Heart right ventricle (tissue), 16 donors: ENCODE measurements around the gene P4HA3. TPM values are rescaled to one million over a fixed set of nuclear protein-coding genes. Genes with fewer than 3 reads are reported as not detected.

Experiments
- ATAC-seq, 8 donors: fragments of 200-7000 bp; cut with Tn5 transposase; one replicate each; pipeline ENCODE4 v1.9.1; 2020; ENCODE audit warnings: mild to moderate bottlenecking in 8 of 8, moderate library complexity in 8 of 8, moderate number of reproducible peaks in 1 of 8
- DNase-seq, 2 donors: peaks; one replicate each; pipeline ENCODE4 v3.0.0-alpha.2; 2020
- H3K27ac ChIP-seq, 10 donors: fragments of 200-600 bp; sonication (generic) in 2 of 10; one replicate each; pipeline versions ENCODE4 v1.5.0 to v1.8.0; 2020 to 2022; ENCODE audit warnings: mild to moderate bottlenecking in 3 of 10
- H3K27me3 ChIP-seq, 7 donors: fragments of 200-600 bp; one replicate each; pipeline ENCODE4 v1.8.0; 2021 to 2022; ENCODE audit warnings: mild to moderate bottlenecking in 2 of 7
- H3K36me3 ChIP-seq, 9 donors: fragments of 200-600 bp; sonication (generic) in 1 of 9; one replicate each; pipeline versions ENCODE4 v1.5.0 to v1.8.0; 2020 to 2022; ENCODE audit warnings: mild to moderate bottlenecking in 2 of 9
- H3K4me1 ChIP-seq, 9 donors: fragments of 200-600 bp; sonication (generic) in 1 of 9; one replicate each; pipeline versions ENCODE4 v1.5.0 to v1.8.0; 2020 to 2022; ENCODE audit warnings: mild to moderate bottlenecking in 4 of 9
- H3K4me3 ChIP-seq, 10 donors: fragments of 200-600 bp; sonication (generic) in 2 of 10; one replicate each; pipeline versions ENCODE4 v1.5.0 to v1.8.0; 2020 to 2022; ENCODE audit warnings: mild to moderate bottlenecking in 7 of 10, moderate library complexity in 2 of 10
- H3K9me3 ChIP-seq, 11 donors: fragments of 200-600 bp in 10 of 11; sonication (generic) in 2 of 11; one replicate each; pipeline versions ENCODE4 v1.5.0 to v1.8.0; 2013 to 2022; ENCODE audit warnings: mild to moderate bottlenecking in 2 of 11, control low read depth in 1 of 11, moderate library complexity in 1 of 11
- WGBS, 2 donors: extraction: QIAGEN DNeasy Blood & Tissue Kit; methylation state at CpG; one replicate each; pipeline ENCODE4 v1.1.7; 2013; ENCODE audit warnings: inconsistent platforms in 1 of 2; 5-methylcytosine and 5-hydroxymethylcytosine counted together
- intact Hi-C, 10 donors: fragments of 100-400 bp; cut with DNase I; formaldehyde crosslinking; loops; one replicate each; pipeline versions ENCODE4 v1.11.1 to v1.14.2; 2022
- polyA plus RNA-seq, 2 donors: library from polyadenylated mRNA; stranded (reverse); fragments of 200-250 nt; gene quantifications; one replicate each; pipeline ENCODE4 v1.2.3, GENCODE V29; 2013
- total RNA-seq, 10 donors: library from RNA; stranded (reverse); fragmentation: NEBNext Ultra II Directional in 3 of 10; extraction: Animal tissue kit (Norgen Biotek cat#: 25700) in 3 of 10; gene quantifications; one replicate each; pipeline versions ENCODE4 v1.2.1 to v1.2.4, GENCODE V29; 2021 to 2023
- TF ChIP-seq, protein P1 (sequence below), 9 donors: fragments of 200-600 bp; sonication (generic) in 2 of 9; IDR thresholded peaks; one replicate each; pipeline versions ENCODE4 v1.5.0 to v1.8.0; 2021 to 2022; ENCODE audit warnings: antibody characterized with exemption in 9 of 9, mild to moderate bottlenecking in 5 of 9, moderate library complexity in 1 of 9
- donor health status: Arrhythmogenic right ventricular cardiomyopathy.
- donor health status: ischemic (EF 13 %, LVEDD 7.1; RV severe dilation, severe dysfunction).
- donor health status: healthy with polysubstance abuse.
- donor health status: DM: no; HTN: yes; CAD: no.
- donor health status: DM: no; HTN: no; CAD: no.
- donor health status: ischemic (EF 25% LVEDD 6.9; RV normal size, moderate dysfunction).
- donor health status: ischemic (EF 25% LVEDD 5.7; RV mildly dilated, moderate dysfunction).
- donor health status: healthy.
- donor health status: DM: yes; HTN: yes; CAD: no.
- donor health status: Ischemic cardiomyopathy.
- donor health status: ischemic (EF 35%, LVEDD 5.7; RV mildly dilated, moderate dysfunction).
- donor health status: nonischemic (EF 11% LVEDD 7.7; RV severe dilation, severe dysfunction).
- donor health status: DM: yes; HTN: yes; CAD: no.
- donor health status: PGD.
- donor health status: ischemic (EF 29% LVEDD 5.4; RV normal size, mild dysfunction).
- donor health status: nonischemic (EF 23%, LVEDD 6.1; RV moderate dilation, normal function).

P4HA3 gene
- total and polyA plus RNA-seq, 12 donors = 0.13 to 0.76 (median 0.30) TPM; not detected in 6

DNA sequence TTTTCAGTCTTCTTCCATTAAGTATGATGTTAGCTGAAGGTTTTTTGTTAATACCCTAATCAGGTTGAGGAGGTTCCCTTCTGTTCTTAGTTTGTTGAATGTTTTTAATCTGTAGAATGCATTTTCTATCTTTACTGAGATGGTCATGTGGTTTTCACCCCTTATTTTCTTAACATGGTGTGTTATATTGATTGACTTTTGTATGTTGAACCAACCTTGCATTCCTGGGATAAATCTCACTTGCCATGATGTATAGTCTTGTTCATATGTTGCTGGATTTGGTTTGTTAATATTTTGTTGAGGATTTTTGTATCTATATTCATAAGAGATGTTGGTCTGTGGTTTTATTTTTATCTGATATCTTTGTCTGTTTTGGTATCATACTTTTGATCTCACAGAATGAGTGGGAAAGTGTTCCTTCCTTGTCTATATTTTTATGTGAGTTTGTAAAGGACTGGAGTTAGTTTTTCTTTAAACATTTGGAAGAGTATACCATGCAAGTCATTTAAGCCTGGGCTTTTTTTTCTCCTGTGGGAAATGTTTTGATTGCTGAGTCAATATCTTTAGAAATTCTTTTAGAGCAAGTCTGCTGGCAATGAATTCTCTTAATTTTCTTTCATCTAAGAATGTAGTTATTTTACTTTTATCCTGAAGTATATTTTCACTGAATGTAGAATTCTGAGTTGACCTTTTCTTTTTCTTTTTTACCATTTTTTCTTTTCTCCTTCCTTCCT lies 5.5 kb upstream of the P4HA3 start:
- H3K27me3 ChIP-seq = no peaks in the 10 kb centered on the region
- H3K4me1 ChIP-seq = peaks cover 0 to 24% (median 9%) of the 10 kb centered on the region in 9 donors
- H3K9me3 ChIP-seq = peaks cover 0 to 29% (median 16%) of the 10 kb centered on the region in 11 donors
- intact Hi-C loops = no loop called here
- no peak for ATAC-seq
- TF ChIP-seq, protein P1, sequence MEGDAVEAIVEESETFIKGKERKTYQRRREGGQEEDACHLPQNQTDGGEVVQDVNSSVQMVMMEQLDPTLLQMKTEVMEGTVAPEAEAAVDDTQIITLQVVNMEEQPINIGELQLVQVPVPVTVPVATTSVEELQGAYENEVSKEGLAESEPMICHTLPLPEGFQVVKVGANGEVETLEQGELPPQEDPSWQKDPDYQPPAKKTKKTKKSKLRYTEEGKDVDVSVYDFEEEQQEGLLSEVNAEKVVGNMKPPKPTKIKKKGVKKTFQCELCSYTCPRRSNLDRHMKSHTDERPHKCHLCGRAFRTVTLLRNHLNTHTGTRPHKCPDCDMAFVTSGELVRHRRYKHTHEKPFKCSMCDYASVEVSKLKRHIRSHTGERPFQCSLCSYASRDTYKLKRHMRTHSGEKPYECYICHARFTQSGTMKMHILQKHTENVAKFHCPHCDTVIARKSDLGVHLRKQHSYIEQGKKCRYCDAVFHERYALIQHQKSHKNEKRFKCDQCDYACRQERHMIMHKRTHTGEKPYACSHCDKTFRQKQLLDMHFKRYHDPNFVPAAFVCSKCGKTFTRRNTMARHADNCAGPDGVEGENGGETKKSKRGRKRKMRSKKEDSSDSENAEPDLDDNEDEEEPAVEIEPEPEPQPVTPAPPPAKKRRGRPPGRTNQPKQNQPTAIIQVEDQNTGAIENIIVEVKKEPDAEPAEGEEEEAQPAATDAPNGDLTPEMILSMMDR (IDR thresholded peaks at IDR 0.05) = no peak
- no peaks in the 10 kb centered on the region for H3K36me3 ChIP-seq
- H3K4me3 ChIP-seq = no peak overlapping the region
- DNase-seq = no peak
- H3K27ac ChIP-seq = no peak overlapping the region

DNA sequence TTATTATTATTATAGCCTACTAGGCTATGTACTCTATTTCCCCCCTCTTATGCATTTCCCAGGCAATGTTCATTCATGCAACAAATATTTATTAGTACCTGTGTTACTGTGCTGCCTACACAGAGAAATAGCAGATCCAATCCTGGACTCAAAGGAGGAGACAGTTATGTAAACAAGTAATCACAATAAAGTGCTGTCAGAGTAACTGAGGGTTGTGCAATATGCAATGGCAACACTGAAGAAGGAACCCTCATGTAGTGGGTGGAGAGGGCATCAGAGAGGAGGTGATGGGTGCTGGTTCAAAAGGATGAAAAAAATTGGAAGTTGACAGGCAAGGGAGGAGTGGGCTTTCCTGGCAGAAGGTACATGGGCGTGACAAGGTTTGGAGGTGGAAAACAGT lies 886 bp upstream of the P4HA3 start:
- Histone ChIP-seq H3K9me3 (peaks cover 0 to 24% (median 16%) of the 10 kb centered on the region in 11 donors), H3K27ac (no peak overlapping the region), H3K27me3 (peaks cover 0 to 24% (median 8%) of the 10 kb centered on the region in 7 donors), H3K4me1 (peaks cover 0 to 14% (median 4%) of the 10 kb centered on the region in 9 donors), H3K36me3 (no peaks in the 10 kb centered on the region), H3K4me3 (no peak overlapping the region)
- TF ChIP-seq, protein P1 (IDR thresholded peaks at IDR 0.05) = no peak
- DNase-seq (no peak), ATAC-seq (no peak)
- intact Hi-C loops = no loop called here
- 95 to 96% methylated on average over 1 of the region's 1 CpG for WGBS, 2 donors

DNA sequence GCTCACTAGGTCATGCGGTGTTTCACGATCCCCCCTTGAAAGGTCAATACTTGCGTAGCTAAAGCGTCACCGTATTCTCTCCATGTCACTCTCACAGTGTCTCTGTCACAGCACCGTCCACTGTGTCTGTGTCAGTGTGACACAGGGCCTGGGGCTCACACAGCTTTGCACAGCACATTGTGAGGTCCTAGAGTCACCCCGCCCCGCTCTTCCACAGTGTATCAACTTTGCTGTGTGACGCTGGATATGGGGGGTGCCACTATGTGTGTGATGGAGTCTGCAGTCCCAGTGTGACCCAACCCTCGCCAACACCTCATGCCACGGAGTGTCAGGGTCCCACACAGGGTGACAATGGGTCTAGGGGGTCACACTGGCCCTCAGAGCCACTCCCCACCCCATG lies 583 bp downstream of the P4HA3 start:
- Histone ChIP-seq H3K27ac (peak overlapping the region in 1 of 10 donors; percentile 26), H3K4me3 (peak overlapping the region in 8 of 10 donors; percentile 35 to 62 (median 58)), H3K9me3 (peaks cover 0 to 9% (median 1%) of the 10 kb centered on the region in 11 donors), H3K27me3 (peaks cover 0 to 24% (median 8%) of the 10 kb centered on the region in 7 donors), H3K36me3 (no peaks in the 10 kb centered on the region), H3K4me1 (peaks cover 0 to 25% (median 4%) of the 10 kb centered on the region in 9 donors)
- TF ChIP-seq, protein P1 (IDR thresholded peaks at IDR 0.05) = no peak
- peak in 3 of 8 donors; percentile 15 to 30 (median 20) for ATAC-seq
- WGBS, 2 donors = 78 to 82% methylated on average over 11 of the region's 11 CpGs
- intact Hi-C loops = no loop called here
- no peak for DNase-seq

DNA sequence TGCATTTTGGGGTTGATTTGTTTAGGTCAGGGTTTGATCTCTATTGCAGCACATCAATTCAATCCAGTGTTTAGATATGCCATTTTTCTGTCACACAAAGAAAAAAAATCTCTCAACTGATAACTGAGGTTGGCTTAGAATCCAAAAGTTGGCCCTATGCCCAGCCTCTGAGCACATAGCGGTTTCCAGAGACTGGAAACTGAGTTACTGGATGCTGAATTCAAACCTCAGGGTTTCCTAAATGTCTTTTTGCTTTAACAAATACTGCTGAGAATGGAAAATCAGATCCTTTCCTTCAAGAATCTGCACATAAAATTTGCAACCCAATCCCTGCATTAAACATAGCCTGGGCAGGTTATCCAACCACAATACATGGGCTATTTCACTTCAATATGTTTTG lies 4.0 kb downstream of the P4HA3 start:
- Histone ChIP-seq H3K9me3 (no peaks in the 10 kb centered on the region), H3K36me3 (no peaks in the 10 kb centered on the region), H3K4me1 (peaks cover 0 to 25% (median 4%) of the 10 kb centered on the region in 9 donors), H3K27me3 (peaks cover 0 to 24% (median 8%) of the 10 kb centered on the region in 7 donors), H3K27ac (peak overlapping the region in 1 of 10 donors; percentile 43), H3K4me3 (no peak overlapping the region)
- 8 to 18% methylated on average over 1 of the region's 1 CpG for WGBS, 2 donors
- intact Hi-C loops = no loop called here
- ATAC-seq (no peak), DNase-seq (peak in 1 of 2 donors; percentile 14)
- TF ChIP-seq, protein P1 (IDR thresholded peaks at IDR 0.05) = no peak
